MM.1S (cell line): ENCODE results near the gene MRPL27.
A peak's percentile ranks its signal among the peaks of the same experiment; 100 is the strongest.
"Not testable (repeated sequence)": the region's sequence is repeated elsewhere in the genome, so short reads cannot be mapped to it uniquely, and the experiment has no call there.

ENCODE experiments used
- DNase-seq: peaks from one replicate; pipeline ENCODE4 v3.0.0-alpha.2; 2015
- H2AFZ ChIP-seq: fragments of 300-600 bp; sonication (generic); 2 replicates; pipeline ENCODE4 v1.6.0; 2016; ENCODE audit warnings: antibody characterized with exemption, low read length
- H3F3A ChIP-seq: fragments of 300-600 bp; sonication (generic); 2 replicates; pipeline ENCODE4 v1.6.1; 2016; ENCODE audit warnings: mild to moderate bottlenecking, antibody characterized with exemption, low read length, moderate library complexity, mixed read lengths; ENCODE audit not compliant: insufficient read depth
- H3K27ac ChIP-seq: fragments of 300-600 bp; sonication (generic); 2 replicates; pipeline ENCODE4 v1.5.1; 2016; ENCODE audit warnings: mild to moderate bottlenecking, low read length
- H3K27me3 ChIP-seq: fragments of 300-600 bp; sonication (generic); replicated peaks from 2 replicates; pipeline ENCODE4 v1.6.0; 2016; ENCODE audit warnings: low read length; ENCODE audit not compliant: insufficient read depth
- H3K36me3 ChIP-seq: fragments of 300-600 bp; sonication (generic); replicated peaks from 2 replicates; pipeline ENCODE4 v1.6.1; 2016; ENCODE audit warnings: mild to moderate bottlenecking, low read length, mixed read lengths; ENCODE audit not compliant: insufficient read depth
- H3K4me1 ChIP-seq: fragments of 300-600 bp; sonication (generic); 2 replicates; pipeline ENCODE4 v1.6.1; 2016; ENCODE audit warnings: low read length, mixed read lengths
- H3K4me2 ChIP-seq: fragments of 300-600 bp; sonication (generic); 2 replicates; pipeline ENCODE4 v1.6.0; 2016; ENCODE audit warnings: low read depth, low read length
- H3K4me3 ChIP-seq: fragments of 300-600 bp; sonication (generic); 2 replicates; pipeline ENCODE4 v1.5.1; 2016; ENCODE audit warnings: low read length, mixed read lengths
- H3K79me2 ChIP-seq: fragments of 300-600 bp; sonication (generic); 2 replicates; pipeline ENCODE4 v1.6.1; 2016; ENCODE audit warnings: mixed run types, low read length, mixed read lengths
- H3K9ac ChIP-seq: fragments of 300-600 bp; sonication (generic); 2 replicates; pipeline ENCODE4 v1.6.1; 2016; ENCODE audit warnings: low read length, mixed read lengths
- H3K9me2 ChIP-seq: fragments of 300-600 bp; sonication (generic); replicated peaks from 2 replicates; pipeline ENCODE4 v1.6.1; 2016; ENCODE audit warnings: mild to moderate bottlenecking, low read length, mixed read lengths; ENCODE audit not compliant: insufficient read depth
- H3K9me3 ChIP-seq: fragments of 300-600 bp; sonication (generic); replicated peaks from 2 replicates; pipeline ENCODE4 v1.6.1; 2016; ENCODE audit warnings: mild to moderate bottlenecking, low read length, mixed read lengths; ENCODE audit not compliant: insufficient read depth
- H4K20me1 ChIP-seq: fragments of 300-600 bp; sonication (generic); 2 replicates; pipeline ENCODE4 v1.6.1; 2016; ENCODE audit warnings: mild to moderate bottlenecking, low read length, moderate library complexity, mixed read lengths; ENCODE audit not compliant: insufficient read depth
- CTCF ChIP-seq: fragments of 300-600 bp; sonication (generic); IDR thresholded peaks from 2 replicates; pipeline ENCODE4 v1.5.1; 2016; ENCODE audit warnings: antibody characterized with exemption, low read length, mixed read lengths
- EZH2 ChIP-seq: fragments of 300-600 bp; sonication (generic); optimal IDR thresholded peaks from 2 replicates; pipeline ENCODE3; 2017; ENCODE audit warnings: low read depth, mild to moderate bottlenecking, antibody characterized with exemption, low read length, mixed read lengths
- EZH2phosphoT487 ChIP-seq: fragments of 300-600 bp; sonication (generic); IDR thresholded peaks from 2 replicates; pipeline ENCODE4 v1.6.1; 2018; ENCODE audit warnings: antibody characterized with exemption, low read length

The MRPL27 gene

GRCh38 chr17:50420419-50421112, 47.6 kb upstream of the MRPL27 start:
- Histone ChIP-seq H3K27ac (no peak overlapping the region), H3K4me3 (no peak overlapping the region), H3K9ac (no peak overlapping the region), H3K4me1 (0 out of 2 replicates have a peak, but pooled peaks cover 7% of the 10 kb centered on the region), H3K4me2 (peak overlapping the region; percentile 36; the same call in 1 of the 2 replicates), H4K20me1 (no peaks in the 10 kb centered on the region), H3K9me2 (no peaks in the 10 kb centered on the region), H3K9me3 (no peaks in the 10 kb centered on the region), H3F3A (no peaks in the 10 kb centered on the region), H2AFZ (peak overlapping the region; percentile 63; the same call in 1 of the 2 replicates), H3K79me2 (no peaks in the 10 kb centered on the region), H3K27me3 (no peaks in the 10 kb centered on the region), H3K36me3 (no peaks in the 10 kb centered on the region)
- TF ChIP-seq EZH2phosphoT487 (no peak), EZH2 (no peak), CTCF (no peak)
- no peak for DNase-seq

- H3K4me1 ChIP-seq, H3F3A ChIP-seq, H3K9ac ChIP-seq, H3K4me2 ChIP-seq, H3K36me3 ChIP-seq, H3K27ac ChIP-seq, H3K4me3 ChIP-seq, H3K79me2 ChIP-seq, H3K9me2 ChIP-seq, H3K9me3 ChIP-seq, H2AFZ ChIP-seq, H4K20me1 ChIP-seq, DNase-seq, H3K27me3 ChIP-seq: not testable (repeated sequence)
Observed at GRCh38 chr17:50419577-50419976, 46.6 kb upstream of the MRPL27 start.

- Histone ChIP-seq H3K36me3 (no peaks in the 10 kb centered on the region), H3K4me3 (no peak overlapping the region), H3K27ac (no peak overlapping the region), H2AFZ (no peak overlapping the region), H3F3A (no peaks in the 10 kb centered on the region), H3K9me2 (no peaks in the 10 kb centered on the region), H3K9ac (no peak overlapping the region), H4K20me1 (no peaks in the 10 kb centered on the region), H3K9me3 (no peaks in the 10 kb centered on the region), H3K4me1 (no peaks in the 10 kb centered on the region), H3K79me2 (no peaks in the 10 kb centered on the region), H3K27me3 (no peaks in the 10 kb centered on the region), H3K4me2 (no peak overlapping the region)
- no peak for DNase-seq
- TF ChIP-seq CTCF (no peak), EZH2 (no peak), EZH2phosphoT487 (no peak)
Observed at GRCh38 chr17:50414808-50415207, 41.8 kb upstream of the MRPL27 start.

GRCh38 chr17:50412188-50412732, 39.3 kb upstream of the MRPL27 start:
- Histone ChIP-seq H3K4me3 (no peak overlapping the region), H3K27ac (no peak overlapping the region), H2AFZ (no peak overlapping the region), H3K9me2 (no peaks in the 10 kb centered on the region), H3K9ac (no peak overlapping the region), H3K27me3 (no peaks in the 10 kb centered on the region), H3K9me3 (no peaks in the 10 kb centered on the region), H3F3A (no peaks in the 10 kb centered on the region), H4K20me1 (no peaks in the 10 kb centered on the region), H3K4me2 (no peak overlapping the region), H3K79me2 (no peaks in the 10 kb centered on the region), H3K36me3 (no peaks in the 10 kb centered on the region), H3K4me1 (no peaks in the 10 kb centered on the region)
- no peak for DNase-seq
- no peak for TF ChIP-seq CTCF
- TF ChIP-seq EZH2 = no peak
- TF ChIP-seq EZH2phosphoT487 = no peak
